Measurements from ENCODE around the gene SYTL3.

Gene SYTL3

DNA sequence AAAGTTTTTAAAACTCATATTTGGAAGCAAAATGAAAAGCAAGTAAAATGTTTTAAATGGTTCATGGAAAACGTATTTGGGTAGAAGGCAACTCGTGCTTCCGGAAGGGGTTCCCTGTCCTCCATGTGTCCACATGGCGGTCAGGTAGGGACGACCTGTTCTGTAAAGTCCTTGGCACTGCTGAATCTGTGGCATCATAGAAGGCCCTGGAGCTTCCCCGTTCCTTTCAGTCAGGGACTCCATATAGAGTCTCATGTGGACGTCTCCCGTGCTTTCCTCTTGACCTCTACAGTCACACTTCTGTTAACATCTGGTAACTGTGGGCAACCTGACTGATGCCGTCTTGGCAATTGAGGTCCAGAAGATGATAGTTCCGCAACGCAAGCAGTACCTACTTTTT, 16.7 kb upstream of the SYTL3 start:
- DNase-seq (ENCODE audit: extremely low read depth, insufficient read length): no peak
- H3K36me3 ChIP-seq (ENCODE audit: control insufficient read depth, insufficient read depth, low read length): peaks cover 23% of the 10 kb centered on the region
- no peaks in the 10 kb centered on the region for H3K27me3 ChIP-seq (replicated peaks; ENCODE audit: control insufficient read depth, insufficient read depth, low read length)
- H3K4me3 ChIP-seq (replicated peaks; ENCODE audit: low read depth, low read length): no peak overlapping the region
- TF ChIP-seq, protein P1, sequence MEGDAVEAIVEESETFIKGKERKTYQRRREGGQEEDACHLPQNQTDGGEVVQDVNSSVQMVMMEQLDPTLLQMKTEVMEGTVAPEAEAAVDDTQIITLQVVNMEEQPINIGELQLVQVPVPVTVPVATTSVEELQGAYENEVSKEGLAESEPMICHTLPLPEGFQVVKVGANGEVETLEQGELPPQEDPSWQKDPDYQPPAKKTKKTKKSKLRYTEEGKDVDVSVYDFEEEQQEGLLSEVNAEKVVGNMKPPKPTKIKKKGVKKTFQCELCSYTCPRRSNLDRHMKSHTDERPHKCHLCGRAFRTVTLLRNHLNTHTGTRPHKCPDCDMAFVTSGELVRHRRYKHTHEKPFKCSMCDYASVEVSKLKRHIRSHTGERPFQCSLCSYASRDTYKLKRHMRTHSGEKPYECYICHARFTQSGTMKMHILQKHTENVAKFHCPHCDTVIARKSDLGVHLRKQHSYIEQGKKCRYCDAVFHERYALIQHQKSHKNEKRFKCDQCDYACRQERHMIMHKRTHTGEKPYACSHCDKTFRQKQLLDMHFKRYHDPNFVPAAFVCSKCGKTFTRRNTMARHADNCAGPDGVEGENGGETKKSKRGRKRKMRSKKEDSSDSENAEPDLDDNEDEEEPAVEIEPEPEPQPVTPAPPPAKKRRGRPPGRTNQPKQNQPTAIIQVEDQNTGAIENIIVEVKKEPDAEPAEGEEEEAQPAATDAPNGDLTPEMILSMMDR (IDR thresholded peaks at IDR 0.05; ENCODE audit: insufficient read depth, low read length, poor library complexity, severe bottlenecking): no peak

DNA sequence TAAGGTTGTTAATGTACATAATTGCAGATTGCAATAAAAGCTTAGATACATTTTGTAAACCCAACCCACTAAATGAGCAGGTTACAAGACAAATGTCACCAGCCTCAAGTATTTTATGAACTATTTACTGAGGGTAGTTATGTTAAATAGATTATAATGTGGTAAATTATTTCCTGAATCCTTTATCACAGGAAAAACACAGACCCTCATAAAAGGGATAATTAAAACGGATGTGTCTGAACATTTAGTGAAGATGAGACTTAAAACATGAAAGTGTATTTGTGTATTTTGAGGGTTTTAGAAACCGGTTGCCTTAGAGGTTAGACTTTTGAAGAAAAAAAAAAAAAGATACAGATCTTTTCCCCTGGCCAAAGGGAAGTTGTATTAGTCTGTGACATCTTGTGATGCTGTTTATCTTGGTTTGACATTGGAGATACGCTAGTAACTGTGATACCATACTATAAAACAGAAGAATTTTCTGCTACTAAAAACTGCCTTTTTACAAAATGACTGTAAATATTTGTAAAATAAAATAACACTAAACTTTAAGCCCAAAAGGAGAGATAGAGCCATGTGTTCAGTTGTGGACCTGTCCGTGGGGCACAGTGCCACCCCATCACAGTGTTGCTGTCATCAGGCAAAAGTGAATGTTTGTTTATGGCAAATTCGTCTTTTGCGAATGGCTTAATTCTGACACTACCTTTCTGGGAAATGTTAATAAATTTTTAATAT, 15.0 kb upstream of the SYTL3 start:
- DNase-seq (ENCODE audit: extremely low read depth, insufficient read length): no peak
- Histone ChIP-seq H3K36me3 (ENCODE audit: control insufficient read depth, insufficient read depth, low read length) (peaks cover 18% of the 10 kb centered on the region), H3K4me3 (replicated peaks; ENCODE audit: low read depth, low read length) (no peak overlapping the region), H3K27me3 (replicated peaks; ENCODE audit: control insufficient read depth, insufficient read depth, low read length) (no peaks in the 10 kb centered on the region)
- TF ChIP-seq, protein P1 (IDR thresholded peaks at IDR 0.05; ENCODE audit: insufficient read depth, low read length, poor library complexity, severe bottlenecking): no peak

DNA sequence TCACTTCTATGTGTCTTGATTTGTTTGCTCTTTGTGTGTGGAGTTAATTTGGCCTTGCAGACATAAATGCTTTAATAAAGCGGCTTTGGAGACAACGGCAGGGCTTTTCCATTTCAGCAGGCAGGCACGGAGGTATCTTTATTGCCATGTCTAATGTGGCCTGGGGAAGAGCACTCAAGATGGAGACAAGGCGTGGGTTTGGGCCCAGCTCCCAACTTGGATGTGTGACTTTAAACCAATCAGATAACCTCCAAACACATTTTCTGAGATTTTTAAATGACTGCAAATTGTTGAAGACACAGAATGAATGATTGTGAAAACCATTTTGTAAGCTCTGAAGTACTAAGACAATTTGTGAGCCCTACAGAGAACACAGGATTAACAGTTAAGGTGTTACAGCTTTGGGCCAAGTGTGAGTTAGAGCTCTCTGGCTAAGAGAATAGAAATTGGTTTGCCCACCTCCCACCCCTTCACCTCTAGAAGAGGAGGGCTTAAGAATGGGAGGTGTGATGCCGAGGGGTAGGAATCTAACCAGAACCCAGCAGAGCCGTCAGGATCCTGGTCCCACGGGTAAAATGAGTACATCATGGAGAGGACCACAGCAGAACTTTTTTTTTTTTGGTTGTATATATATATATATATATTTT, 14.3 kb upstream of the SYTL3 start:
- peaks cover 18% of the 10 kb centered on the region for H3K36me3 ChIP-seq (ENCODE audit: control insufficient read depth, insufficient read depth, low read length)
- no peak for DNase-seq (ENCODE audit: extremely low read depth, insufficient read length)
- no peaks in the 10 kb centered on the region for H3K27me3 ChIP-seq (replicated peaks; ENCODE audit: control insufficient read depth, insufficient read depth, low read length)
- TF ChIP-seq, protein P1 (IDR thresholded peaks at IDR 0.05; ENCODE audit: insufficient read depth, low read length, poor library complexity, severe bottlenecking): no peak
- no peak overlapping the region for H3K4me3 ChIP-seq (replicated peaks; ENCODE audit: low read depth, low read length)

- Histone ChIP-seq H3K27me3 (replicated peaks; ENCODE audit: control insufficient read depth, insufficient read depth, low read length) (no peaks in the 10 kb centered on the region), H3K36me3 (ENCODE audit: control insufficient read depth, insufficient read depth, low read length) (peaks cover 16% of the 10 kb centered on the region), H3K4me3 (replicated peaks; ENCODE audit: low read depth, low read length) (no peak overlapping the region)
- TF ChIP-seq, protein P1 (IDR thresholded peaks at IDR 0.05; ENCODE audit: insufficient read depth, low read length, poor library complexity, severe bottlenecking): no peak
- no peak for DNase-seq (ENCODE audit: extremely low read depth, insufficient read length)
Measured at GRCh38 chr6:158636778-158637177, 13.1 kb upstream of the SYTL3 start.

DNA sequence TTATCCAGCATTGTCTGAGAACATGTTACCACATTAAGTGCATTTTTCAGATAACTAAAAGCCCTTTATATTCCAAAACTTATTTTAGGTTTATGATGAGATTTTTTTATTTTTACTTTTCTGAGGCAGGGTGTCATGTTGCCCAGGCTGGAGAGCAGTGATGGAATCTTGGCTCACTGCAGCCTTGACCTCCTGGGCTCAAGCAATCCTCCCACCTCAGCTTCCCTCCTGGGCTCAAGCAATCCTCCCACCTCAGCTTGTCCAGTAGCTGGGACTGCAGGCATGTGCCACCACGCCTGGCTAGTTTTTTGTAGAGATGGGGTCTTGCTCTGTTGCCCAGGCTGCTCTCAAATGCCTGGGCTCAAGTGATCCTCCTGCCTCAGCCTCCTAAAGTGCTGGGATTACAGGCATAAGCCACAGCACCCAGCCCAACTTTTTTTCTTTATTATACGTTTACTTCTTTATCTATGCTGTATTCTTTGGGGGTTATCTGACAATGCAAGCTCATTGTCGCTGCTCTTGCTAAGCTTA, 11.5 kb upstream of the SYTL3 start:
- DNase-seq (ENCODE audit: extremely low read depth, insufficient read length): no peak
- H3K27me3 ChIP-seq (replicated peaks; ENCODE audit: control insufficient read depth, insufficient read depth, low read length): no peaks in the 10 kb centered on the region
- TF ChIP-seq, protein P1 (IDR thresholded peaks at IDR 0.05; ENCODE audit: insufficient read depth, low read length, poor library complexity, severe bottlenecking): no peak
- H3K4me3 ChIP-seq (replicated peaks; ENCODE audit: low read depth, low read length): no peak overlapping the region
- H3K36me3 ChIP-seq (ENCODE audit: control insufficient read depth, insufficient read depth, low read length): peaks cover 13% of the 10 kb centered on the region

Measured in GM06990 (cell line).